Activated B cell treated with CpG ODN at 0.5 μM for 24 hours (primary cell): ENCODE measurements around the gene STXBP4. TPM values are rescaled to one million over a fixed set of nuclear protein-coding genes. Genes with fewer than 3 reads are reported as not detected.

Experiments used
- ATAC-seq: fragments of 200-7000 bp; cut with Tn5 transposase; one replicate; pipeline ENCODE4 v1.10.0; 2021; ENCODE audit warnings: low read depth, mild to moderate bottlenecking, moderate library complexity
- CTCF ChIA-PET: fragments of 350-600 bp; sonication (Branson Sonifier 250); formaldehyde crosslinking; loops from one replicate; lab custom pipeline; 2021; ENCODE audit warnings: antibody characterized with exemption; lab: Charles Lee
- POLR2A ChIA-PET: fragments of 350-600 bp; sonication (Branson Sonifier 250); formaldehyde crosslinking; loops from one replicate; lab custom pipeline; 2021; ENCODE audit warnings: antibody characterized with exemption; lab: Charles Lee
- DNase-seq: peaks from one replicate; pipeline ENCODE4 v3.0.0; 2022
- H3K27ac Mint-ChIP-seq: one replicate; pipeline ENCODE4 v1.8.0; 2020; ENCODE audit warnings: mixed read lengths
- H3K27me3 Mint-ChIP-seq: one replicate; pipeline ENCODE4 v1.8.0; 2021; ENCODE audit warnings: mixed read lengths
- H3K36me3 Mint-ChIP-seq: one replicate; pipeline ENCODE4 v1.8.0; 2021; ENCODE audit warnings: low read depth, mixed read lengths
- H3K4me1 Mint-ChIP-seq: one replicate; pipeline ENCODE4 v1.8.0; 2021; ENCODE audit warnings: mixed read lengths
- H3K4me3 Mint-ChIP-seq: one replicate; pipeline ENCODE4 v1.8.0; 2020; ENCODE audit warnings: mild to moderate bottlenecking, mixed read lengths
- H3K9me3 Mint-ChIP-seq: one replicate; pipeline ENCODE4 v1.8.0; 2020; ENCODE audit warnings: mixed read lengths
- CTCF ChIP-seq: fragments of 200-600 bp; IDR thresholded peaks from one replicate; pipeline ENCODE4 v1.8.0; 2022; ENCODE audit warnings: antibody characterized with exemption, mild to moderate bottlenecking
- intact Hi-C: fragments of 100-400 bp; cut with micrococcal nuclease; formaldehyde crosslinking; loops from one replicate; pipeline ENCODE4 v1.15.1; 2024
- total RNA-seq: library from RNA; stranded (reverse); gene quantifications from 2 replicates; pipeline ENCODE4 v1.2.3, GENCODE V29; 2022

Gene STXBP4
- total RNA-seq, 1 donor from 2014 or later: 9.5 TPM

- Mint-ChIP-seq H3K4me3 (no peak overlapping the region), H3K27me3 (peaks cover 2% of the 10 kb centered on the region), H3K27ac (no peak overlapping the region), H3K36me3 (peaks cover 2% of the 10 kb centered on the region), H3K4me1 (no peaks in the 10 kb centered on the region), H3K9me3 (no peaks in the 10 kb centered on the region)
- ATAC-seq: no peak
- intact Hi-C loops: no loop called here
- ChIA-PET CTCF (no interaction called here), POLR2A (no interaction called here)
- TF ChIP-seq CTCF: no peak
- no peak for DNase-seq
Observed at GRCh38 chr17:54948380-54948779, 20.2 kb upstream of the STXBP4 start.

GRCh38 chr17:54950116-54950515 lies 18.4 kb upstream of the STXBP4 start:
- H3K27me3 Mint-ChIP-seq: peaks cover 2% of the 10 kb centered on the region
- ATAC-seq (no peak), DNase-seq (no peak)
- no peak overlapping the region for H3K27ac Mint-ChIP-seq
- no peaks in the 10 kb centered on the region for H3K4me1 Mint-ChIP-seq
- intact Hi-C loops: no loop called here
- H3K9me3 Mint-ChIP-seq: no peaks in the 10 kb centered on the region
- no peak for TF ChIP-seq CTCF
- ChIA-PET CTCF (no interaction called here), POLR2A (no interaction called here)
- H3K36me3 Mint-ChIP-seq: peaks cover 5% of the 10 kb centered on the region
- H3K4me3 Mint-ChIP-seq: no peak overlapping the region

DNA sequence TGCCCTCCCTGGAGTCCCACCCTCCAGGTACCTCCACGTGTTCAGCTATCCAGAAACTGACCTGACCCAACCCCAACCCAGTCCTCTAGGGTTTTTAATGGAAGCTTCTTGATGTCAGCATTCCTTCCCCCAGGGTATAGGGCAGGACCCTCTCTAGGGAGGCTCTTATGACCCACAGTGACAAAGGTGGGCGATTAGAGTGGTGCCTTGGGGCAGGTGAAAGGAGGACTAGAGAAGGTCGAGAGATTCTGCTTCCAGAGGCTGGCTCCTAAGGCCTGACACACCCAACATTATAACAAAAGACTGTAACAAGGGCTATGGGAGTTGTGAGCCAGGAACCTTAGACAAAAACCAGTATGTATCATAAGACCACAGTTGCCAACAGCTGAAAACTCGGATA lies 17.3 kb upstream of the STXBP4 start:
- TF ChIP-seq CTCF: no peak
- Mint-ChIP-seq H3K36me3 (peaks cover 5% of the 10 kb centered on the region), H3K27me3 (peaks cover 2% of the 10 kb centered on the region), H3K4me1 (no peaks in the 10 kb centered on the region), H3K4me3 (no peak overlapping the region), H3K27ac (no peak overlapping the region), H3K9me3 (no peaks in the 10 kb centered on the region)
- CTCF ChIA-PET: no interaction called here
- no peak for ATAC-seq
- no peak for DNase-seq
- POLR2A ChIA-PET: no interaction called here
- intact Hi-C loops: no loop called here

GRCh38 chr17:54956791-54957190 lies 11.8 kb upstream of the STXBP4 start:
- ChIA-PET CTCF (no interaction called here), POLR2A (no interaction called here)
- H3K4me1 Mint-ChIP-seq: no peaks in the 10 kb centered on the region
- H3K4me3 Mint-ChIP-seq: no peak overlapping the region
- H3K27ac Mint-ChIP-seq: no peak overlapping the region
- intact Hi-C loops: no loop called here
- TF ChIP-seq CTCF: no peak
- DNase-seq: no peak
- H3K27me3 Mint-ChIP-seq: no peaks in the 10 kb centered on the region
- H3K36me3 Mint-ChIP-seq: peaks cover 34% of the 10 kb centered on the region
- H3K9me3 Mint-ChIP-seq: no peaks in the 10 kb centered on the region
- ATAC-seq: no peak

- H3K27ac Mint-ChIP-seq: no peak overlapping the region
- ChIA-PET POLR2A (no interaction called here), CTCF (no interaction called here)
- intact Hi-C loops: loop anchor here (1.0 to 10.0 kb wide), 5 partner anchors 267 to 785 kb away; partner anchors contain the start of genes HLF and PCTP
- H3K9me3 Mint-ChIP-seq: no peaks in the 10 kb centered on the region
- no peak for TF ChIP-seq CTCF
- peak; percentile 5 for ATAC-seq
- DNase-seq: no peak
- H3K4me3 Mint-ChIP-seq: no peak overlapping the region
- peaks cover 20% of the 10 kb centered on the region for H3K36me3 Mint-ChIP-seq
- H3K4me1 Mint-ChIP-seq: peaks cover 25% of the 10 kb centered on the region
- no peaks in the 10 kb centered on the region for H3K27me3 Mint-ChIP-seq
Observed at GRCh38 chr17:54967621-54968261, 824 bp upstream of the STXBP4 start.
